Parathyroid adenoma (tissue), 2 donors: ENCODE data around the gene STAT5A.
"Not testable (repeated sequence)": the region's sequence is repeated elsewhere in the genome, so short reads cannot be mapped to it uniquely, and the experiment has no call there.

ENCODE experiments used
- H2AFZ ChIP-seq: fragments of 300-600 bp; sonication (generic); one replicate; pipeline ENCODE4 v1.7.0; 2017; ENCODE audit warnings: antibody characterized with exemption, mild to moderate bottlenecking
- H3K27ac ChIP-seq: fragments of 300-600 bp; sonication (generic); one replicate; pipeline ENCODE4 v1.7.0; 2017
- H3K27me3 ChIP-seq: fragments of 300-600 bp; sonication (generic); one replicate; pipeline ENCODE4 v1.7.0; 2017; ENCODE audit warnings: low read length; ENCODE audit not compliant: control insufficient read depth, insufficient read depth
- H3K36me3 ChIP-seq: fragments of 300-600 bp; sonication (generic); one replicate; pipeline ENCODE4 v1.7.0; 2017; ENCODE audit warnings: low read length; ENCODE audit not compliant: control insufficient read depth, insufficient read depth
- H3K4me1 ChIP-seq: fragments of 300-600 bp; sonication (generic); one replicate; pipeline ENCODE4 v1.7.0; 2017; ENCODE audit warnings: control low read depth
- H3K4me2 ChIP-seq: fragments of 300-600 bp; sonication (generic); one replicate; pipeline ENCODE4 v1.7.0; 2017; ENCODE audit warnings: low read length
- H3K4me3 ChIP-seq: fragments of 300-600 bp; sonication (generic); one replicate; pipeline ENCODE4 v1.7.0; 2017; ENCODE audit warnings: low read depth, low read length
- H3K79me2 ChIP-seq: fragments of 300-600 bp; sonication (generic); one replicate; pipeline ENCODE4 v1.7.0; 2017; ENCODE audit warnings: control low read depth
- H3K9ac ChIP-seq: fragments of 300-600 bp; sonication (generic); one replicate; pipeline ENCODE4 v1.7.0; 2017; ENCODE audit warnings: mild to moderate bottlenecking
- H3K9me3 ChIP-seq: fragments of 300-600 bp; sonication (generic); one replicate; pipeline ENCODE4 v1.7.0; 2017; ENCODE audit warnings: low read length; ENCODE audit not compliant: control insufficient read depth
- CTCF ChIP-seq: fragments of 300-600 bp; sonication (generic); IDR thresholded peaks from one replicate; pipeline ENCODE4 v1.7.0; 2017; ENCODE audit warnings: antibody characterized with exemption, mild to moderate bottlenecking
- donor health status: primary hyperparathyroidism.

STAT5A gene

GRCh38 chr17:42287977-42288802 lies at the start of gene STAT5A:
Gene STAT5A (plus strand): TSS chr17:42288498. CDS start chr17:42289412, 914 bp downstream.
- H3K4me2 ChIP-seq, result peak within 1 kb of the TSS; percentile 77
- no peaks in the 10 kb centered on the region for H3K36me3 ChIP-seq
- H3K27me3 ChIP-seq, result no peaks in the 10 kb centered on the region
- peak within 1 kb of the TSS; percentile 41 for H3K27ac ChIP-seq
- peak within 1 kb of the TSS; percentile 56 for H3K4me3 ChIP-seq
- no peaks in the 10 kb centered on the region for H3K79me2 ChIP-seq
- H3K9ac ChIP-seq, result no peak within 1 kb of the TSS
- H3K4me1 ChIP-seq, result peaks cover 4% of the 10 kb centered on the region
- no peaks in the 10 kb centered on the region for H3K9me3 ChIP-seq
- H2AFZ ChIP-seq, result peak within 1 kb of the TSS; percentile 66
- no peak for TF ChIP-seq CTCF

- H3K9ac ChIP-seq, H3K36me3 ChIP-seq, H2AFZ ChIP-seq, H3K4me2 ChIP-seq, H3K4me1 ChIP-seq, H3K27me3 ChIP-seq, H3K4me3 ChIP-seq, H3K27ac ChIP-seq, H3K9me3 ChIP-seq: not testable (repeated sequence)
- H3K79me2 ChIP-seq, result peaks cover 54% of the 10 kb centered on the region
Measured at GRCh38 chr17:42239576-42239975, 48.7 kb upstream of the STAT5A start.

GRCh38 chr17:42240201-42240600 lies 48.1 kb upstream of the STAT5A start:
- Histone ChIP-seq H3K79me2 (peaks cover 54% of the 10 kb centered on the region), H2AFZ (no peak overlapping the region), H3K9ac (no peak overlapping the region), H3K4me2 (no peak overlapping the region), H3K4me3 (no peak overlapping the region), H3K9me3 (no peaks in the 10 kb centered on the region), H3K4me1 (no peaks in the 10 kb centered on the region), H3K27ac (no peak overlapping the region), H3K36me3 (no peaks in the 10 kb centered on the region), H3K27me3 (no peaks in the 10 kb centered on the region)
- no peak for TF ChIP-seq CTCF

GRCh38 chr17:42240863-42241262 lies 47.4 kb upstream of the STAT5A start:
- H2AFZ ChIP-seq, H3K9ac ChIP-seq, H3K4me2 ChIP-seq, H3K4me1 ChIP-seq, H3K27ac ChIP-seq, H3K9me3 ChIP-seq, H3K27me3 ChIP-seq, H3K36me3 ChIP-seq, H3K4me3 ChIP-seq: not testable (repeated sequence)
- H3K79me2 ChIP-seq, result peaks cover 57% of the 10 kb centered on the region

GRCh38 chr17:42241871-42242270 lies 46.4 kb upstream of the STAT5A start:
- H3K9me3 ChIP-seq, result no peaks in the 10 kb centered on the region
- H2AFZ ChIP-seq, result no peak overlapping the region
- TF ChIP-seq CTCF, result no peak
- no peak overlapping the region for H3K9ac ChIP-seq
- no peaks in the 10 kb centered on the region for H3K36me3 ChIP-seq
- H3K4me3 ChIP-seq, result no peak overlapping the region
- H3K27ac ChIP-seq, result no peak overlapping the region
- H3K4me2 ChIP-seq, result no peak overlapping the region
- peaks cover 54% of the 10 kb centered on the region for H3K79me2 ChIP-seq
- H3K4me1 ChIP-seq, result no peaks in the 10 kb centered on the region
- no peaks in the 10 kb centered on the region for H3K27me3 ChIP-seq
